T-cell (primary cell): ENCODE results near the gene UBR3. TPM values are rescaled to one million over a fixed set of nuclear protein-coding genes. Genes with fewer than 3 reads are reported as not detected.

ENCODE experiments used
- ATAC-seq, 4 experiments: fragments of 200-7000 bp in 3 of 4; fragments of 150-1000 bp in 1 of 4; cut with Tn5 transposase; replicated peaks in 1 of 4; 1 replicate in 3 of 4; 2 replicates in 1 of 4; pipeline ENCODE4 v1.10.0; 2021; ENCODE audit warnings: moderate library complexity in 3 of 4, mild to moderate bottlenecking in 2 of 4, moderate number of reproducible peaks in 1 of 4
- CTCF ChIA-PET, 2 donors: fragments of 300-600 bp; sonication (Branson Sonifier 250); formaldehyde crosslinking; loops; one replicate each; lab custom pipeline; 2022; ENCODE audit warnings: antibody characterized with exemption in 2 of 2; lab: Charles Lee
- POLR2A ChIA-PET, 2 donors: fragments of 300-600 bp; sonication (Branson Sonifier 250); formaldehyde crosslinking; loops; one replicate each; lab custom pipeline; 2022; ENCODE audit warnings: antibody characterized with exemption in 2 of 2; lab: Charles Lee
- DNase-seq, 35 experiments: peaks; one replicate each; pipeline versions ENCODE4 v3.0.0 to v3.0.0-alpha.2; 2013 to 2023
- H3K27ac ChIP-seq: one replicate; pipeline ENCODE4 v1.5.1; 2013; ENCODE audit warnings: low read length
- H3K27me3 ChIP-seq, 2 experiments: replicated peaks in 1 of 2; 1 replicate in 1 of 2; 2 replicates in 1 of 2; pipeline versions ENCODE4 v1.6.1 to v1.7.0; 2013; ENCODE audit warnings: low read length in 1 of 2, mixed read lengths in 1 of 2; ENCODE audit not compliant: control insufficient read depth in 2 of 2, insufficient read depth in 2 of 2; ENCODE audit errors: extremely low read depth in 1 of 2
- H3K36me3 ChIP-seq, 2 donors: 1 replicate in 1 of 2; 2 replicates in 1 of 2; pipeline versions ENCODE4 v1.6.1 to v1.7.0; 2013; ENCODE audit warnings: low read length in 1 of 2; ENCODE audit not compliant: control insufficient read depth in 2 of 2, insufficient read depth in 1 of 2; ENCODE audit errors: extremely low read depth in 1 of 2
- H3K4me1 ChIP-seq, 2 experiments: 1 replicate in 1 of 2; 2 replicates in 1 of 2; pipeline versions ENCODE4 v1.6.1 to v1.7.0; 2013; ENCODE audit warnings: low read length in 2 of 2, mixed read lengths in 1 of 2; ENCODE audit not compliant: insufficient read depth in 2 of 2, control insufficient read depth in 1 of 2; ENCODE audit errors: extremely low read depth in 1 of 2
- H3K4me3 ChIP-seq, 2 donors: 1 replicate in 1 of 2; 2 replicates in 1 of 2; pipeline versions ENCODE4 v1.5.1 to v1.7.0; 2013; ENCODE audit warnings: mild to moderate bottlenecking in 2 of 2, low read length in 1 of 2, moderate library complexity in 1 of 2; ENCODE audit not compliant: control insufficient read depth in 1 of 2; ENCODE audit errors: extremely low read depth in 1 of 2
- H3K9me3 ChIP-seq: 2 replicates; pipeline ENCODE4 v1.7.0; 2013
- H3K27ac Mint-ChIP-seq, 2 donors: one replicate each; pipeline ENCODE4 v1.8.0; 2020 to 2021; ENCODE audit warnings: mild to moderate bottlenecking in 2 of 2, mixed read lengths in 2 of 2
- H3K27me3 Mint-ChIP-seq, 2 donors: one replicate each; pipeline ENCODE4 v1.8.0; 2021 to 2022; ENCODE audit warnings: mixed read lengths in 2 of 2
- H3K36me3 Mint-ChIP-seq: one replicate; pipeline ENCODE4 v1.8.0; 2021; ENCODE audit warnings: mixed read lengths
- H3K4me1 Mint-ChIP-seq, 3 donors: one replicate each; pipeline ENCODE4 v1.8.0; 2020 to 2022; ENCODE audit warnings: mixed read lengths in 3 of 3, mild to moderate bottlenecking in 1 of 3
- H3K4me3 Mint-ChIP-seq, 3 donors: one replicate each; pipeline ENCODE4 v1.8.0; 2020 to 2022; ENCODE audit warnings: mild to moderate bottlenecking in 3 of 3, mixed read lengths in 3 of 3, moderate library complexity in 3 of 3
- H3K9me3 Mint-ChIP-seq, 3 donors: one replicate each; pipeline ENCODE4 v1.8.0; 2020 to 2022; ENCODE audit warnings: mixed read lengths in 3 of 3
- WGBS: methylation state at CpG from one replicate; pipeline ENCODE4 v1.1.5; 2013; ENCODE audit warnings: missing lambda C conversion rate; ENCODE audit not compliant: insufficient coverage; 5-methylcytosine and 5-hydroxymethylcytosine counted together
- total RNA-seq, 35 experiments: library from RNA in 6 of 35; stranded (reverse) in 6 of 35; fragments of 120-200 nt in 1 of 35; gene quantifications; one replicate each; pipeline versions ENCODE4 v1.2.1 to v1.2.4 and lab custom pipeline; 2013 to 2026

UBR3 gene
- total RNA-seq, 5 donors from 2014 or later (not counting 1 experiment from before 2014, with no cell fraction given): 28.6 to 49.9 (median 31.3) TPM

DNA sequence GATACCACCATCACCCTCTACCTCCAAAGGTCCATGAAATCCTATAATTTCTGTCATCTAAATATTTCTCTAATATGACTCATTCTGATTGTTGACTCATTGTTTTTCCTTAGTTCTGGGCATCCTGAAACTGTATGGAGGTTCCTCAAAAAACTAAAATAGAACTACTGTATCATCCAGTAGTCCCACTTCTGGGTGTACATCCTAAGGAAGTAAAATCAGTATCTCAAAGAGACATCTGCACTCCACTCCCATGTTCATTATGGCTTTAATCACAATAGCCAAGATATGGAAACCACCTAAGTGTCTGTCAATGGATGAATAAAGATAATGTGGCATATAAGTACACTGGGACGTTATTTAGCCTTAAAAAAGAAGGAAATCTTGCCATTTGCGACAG lies 224.9 kb downstream of the UBR3 start:
- Mint-ChIP-seq H3K36me3 (peaks cover 62% of the 10 kb centered on the region), H3K4me3 (no peak overlapping the region), H3K27ac (no peak overlapping the region), H3K27me3 (no peaks in the 10 kb centered on the region), H3K4me1 (no peaks in the 10 kb centered on the region), H3K9me3 (no peaks in the 10 kb centered on the region)
- Histone ChIP-seq H3K4me1 (no peaks in the 10 kb centered on the region), H3K9me3 (no peaks in the 10 kb centered on the region), H3K4me3 (no peak overlapping the region), H3K36me3 (peaks cover 7 to 13% of the 10 kb centered on the region in 2 donors), H3K27me3 (no peaks in the 10 kb centered on the region), H3K27ac (no peak overlapping the region)
- ATAC-seq (no peak), DNase-seq (no peak)
- ChIA-PET POLR2A (no interaction called here), CTCF (no interaction called here)
- no CpG with 5 or more reads among the region's 2 CpGs for WGBS

DNA sequence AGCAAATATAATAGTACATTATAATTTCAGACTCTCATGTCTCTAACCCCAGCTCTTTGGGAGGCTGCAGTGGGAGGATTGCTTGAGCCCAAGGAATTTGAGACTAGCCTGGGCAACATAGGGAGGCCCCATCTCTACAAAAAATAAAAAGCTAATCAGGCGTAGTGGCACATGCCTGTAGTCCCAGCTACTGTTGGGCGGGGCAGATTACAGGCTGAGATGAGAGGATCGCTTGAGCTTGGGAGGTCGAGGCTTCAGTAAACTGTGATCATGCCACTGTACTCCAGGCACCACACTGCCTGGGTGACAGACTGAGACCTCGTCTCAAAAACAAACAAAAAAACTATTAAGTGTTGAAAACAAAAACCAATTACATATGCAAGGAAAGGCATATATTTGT lies 227.7 kb downstream of the UBR3 start:
- 100% methylated on average over 3 of the region's 5 CpGs for WGBS
- Mint-ChIP-seq H3K27ac (no peak overlapping the region), H3K4me1 (no peaks in the 10 kb centered on the region), H3K36me3 (peaks cover 59% of the 10 kb centered on the region), H3K27me3 (no peaks in the 10 kb centered on the region), H3K9me3 (no peaks in the 10 kb centered on the region), H3K4me3 (no peak overlapping the region)
- no peaks in the 10 kb centered on the region for H3K27me3 ChIP-seq
- H3K4me1 ChIP-seq: no peaks in the 10 kb centered on the region
- ATAC-seq: no peak
- H3K27ac ChIP-seq: no peak overlapping the region
- POLR2A ChIA-PET: no interaction called here
- no peaks in the 10 kb centered on the region for H3K9me3 ChIP-seq
- DNase-seq: no peak
- CTCF ChIA-PET: no interaction called here
- H3K4me3 ChIP-seq: no peak overlapping the region
- peaks cover 7 to 25% of the 10 kb centered on the region in 2 donors for H3K36me3 ChIP-seq

DNA sequence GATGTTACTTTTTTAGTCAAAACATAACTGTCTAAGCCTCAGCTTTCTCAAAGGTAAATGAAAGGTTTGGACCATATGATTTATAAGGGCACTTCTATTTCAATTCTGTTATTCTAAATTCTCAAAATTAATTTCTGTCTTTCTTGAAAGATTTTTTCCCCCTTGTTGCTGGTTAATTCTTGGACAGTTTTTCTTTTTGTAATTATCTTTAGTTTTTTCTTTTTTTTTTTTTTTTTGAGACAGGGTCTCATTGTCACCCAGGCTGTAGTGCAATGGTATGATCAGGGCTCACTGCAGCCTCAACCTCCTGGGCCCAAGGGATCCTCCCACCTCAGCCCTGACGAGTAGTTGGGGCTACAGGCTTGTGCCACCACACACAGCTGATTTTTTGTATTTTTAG lies 229.6 kb downstream of the UBR3 start:
- Mint-ChIP-seq H3K4me1 (no peaks in the 10 kb centered on the region), H3K27ac (no peak overlapping the region), H3K36me3 (peaks cover 51% of the 10 kb centered on the region), H3K9me3 (no peaks in the 10 kb centered on the region), H3K27me3 (no peaks in the 10 kb centered on the region), H3K4me3 (peak overlapping the region in 1 of 3 donors; percentile 21)
- no peaks in the 10 kb centered on the region for H3K4me1 ChIP-seq
- ChIA-PET CTCF (no interaction called here), POLR2A (interaction anchor here in 1 of 2 donors (0.8 kb wide), 1 partner anchor 36 kb away, joined by 3 read pairs; no protein-coding TSS in a partner anchor)
- no peaks in the 10 kb centered on the region for H3K27me3 ChIP-seq
- peaks cover 4 to 34% of the 10 kb centered on the region in 2 donors for H3K36me3 ChIP-seq
- H3K27ac ChIP-seq: no peak overlapping the region
- DNase-seq (no peak), ATAC-seq (no peak)
- WGBS: no CpG with 5 or more reads among the region's 1 CpG
- no peak overlapping the region for H3K4me3 ChIP-seq
- no peaks in the 10 kb centered on the region for H3K9me3 ChIP-seq

DNA sequence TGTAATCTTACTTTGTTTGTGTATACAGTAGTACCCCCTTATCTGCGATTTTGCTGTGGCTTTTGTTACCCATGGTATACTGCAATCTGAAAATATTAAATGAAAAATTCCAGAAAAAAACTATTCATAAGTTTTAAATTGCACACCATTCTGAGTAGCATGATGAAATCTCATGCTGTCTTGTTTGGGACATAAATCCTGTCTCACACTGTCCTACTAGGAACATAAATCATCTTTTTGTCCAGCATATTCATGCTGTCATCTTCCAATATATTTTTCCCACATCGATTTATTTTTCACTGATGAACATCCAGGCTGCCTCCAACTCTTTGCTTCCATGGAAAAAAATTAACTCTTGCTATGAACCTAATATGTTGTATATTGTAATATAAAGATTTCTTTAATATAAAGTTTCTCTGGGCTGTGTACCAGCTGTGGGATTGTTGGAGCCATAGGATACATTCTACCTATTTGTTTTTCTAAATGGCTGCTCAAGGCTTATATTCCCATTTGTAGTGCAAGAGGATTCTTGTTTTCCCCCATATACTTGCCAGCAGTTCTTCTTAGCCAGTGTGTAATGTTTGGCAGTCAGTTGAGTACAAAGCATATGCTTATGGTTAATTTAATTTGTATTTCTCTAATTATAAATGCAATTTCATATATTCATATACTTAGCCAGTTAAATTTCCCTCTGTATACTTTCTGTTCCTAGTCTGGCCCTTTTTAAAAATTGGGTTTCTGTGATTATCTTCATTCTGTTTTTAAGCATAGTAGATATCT lies 236.4 kb downstream of the UBR3 start:
- Mint-ChIP-seq H3K27ac (no peak overlapping the region), H3K36me3 (peaks cover 48% of the 10 kb centered on the region), H3K4me3 (no peak overlapping the region), H3K4me1 (no peaks in the 10 kb centered on the region), H3K9me3 (peaks cover 0 to 7% (median 3%) of the 10 kb centered on the region in 3 donors), H3K27me3 (no peaks in the 10 kb centered on the region)
- DNase-seq (no peak), ATAC-seq (no peak)
- H3K27ac ChIP-seq: no peak overlapping the region
- H3K27me3 ChIP-seq: no peaks in the 10 kb centered on the region
- ChIA-PET CTCF (no interaction called here), POLR2A (interaction anchor here in 1 of 2 donors (0.7 kb wide), 1 partner anchor 488 kb away, joined by 3 read pairs; no protein-coding TSS in a partner anchor)
- no peak overlapping the region for H3K4me3 ChIP-seq
- peaks cover 0 to 24% of the 10 kb centered on the region in 2 donors for H3K36me3 ChIP-seq
- no CpG with 5 or more reads among the region's 2 CpGs for WGBS
- no peaks in the 10 kb centered on the region for H3K4me1 ChIP-seq
- no peaks in the 10 kb centered on the region for H3K9me3 ChIP-seq

DNA sequence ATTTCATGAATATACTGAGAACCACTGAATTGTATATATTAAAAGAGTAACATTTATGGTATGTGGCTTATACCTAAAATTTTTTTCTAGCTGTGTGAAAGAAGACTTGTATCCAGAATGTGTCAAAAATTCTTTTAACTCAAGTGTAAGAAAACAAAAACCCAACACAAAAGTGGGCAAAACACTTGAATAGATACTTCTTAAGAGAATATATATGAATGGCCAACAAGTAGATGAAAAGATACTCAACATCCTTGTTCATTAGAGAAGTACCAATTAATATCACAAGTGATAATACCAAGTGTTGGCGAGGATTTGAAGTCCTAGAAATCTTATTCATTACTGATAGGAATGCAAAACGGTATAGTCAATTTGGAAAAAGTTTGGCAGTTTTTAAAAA lies 243.5 kb downstream of the UBR3 start:
- H3K36me3 Mint-ChIP-seq: peaks cover 74% of the 10 kb centered on the region
- no peaks in the 10 kb centered on the region for H3K4me1 Mint-ChIP-seq
- Histone ChIP-seq H3K4me3 (no peak overlapping the region), H3K9me3 (peaks cover 8% of the 10 kb centered on the region), H3K27me3 (no peaks in the 10 kb centered on the region), H3K27ac (no peak overlapping the region), H3K4me1 (no peaks in the 10 kb centered on the region), H3K36me3 (peaks cover 5 to 15% of the 10 kb centered on the region in 2 donors)
- ATAC-seq: no peak
- H3K9me3 Mint-ChIP-seq: peaks cover 3 to 28% (median 17%) of the 10 kb centered on the region in 3 donors
- H3K4me3 Mint-ChIP-seq: no peak overlapping the region
- H3K27me3 Mint-ChIP-seq: no peaks in the 10 kb centered on the region
- ChIA-PET CTCF (no interaction called here), POLR2A (interaction anchor here in 1 of 2 donors (0.5 kb wide), 1 partner anchor 1359 kb away, joined by 3 read pairs; no protein-coding TSS in a partner anchor)
- no peak for DNase-seq
- WGBS: no CpG with 5 or more reads among the region's 2 CpGs
- H3K27ac Mint-ChIP-seq: no peak overlapping the region

DNA sequence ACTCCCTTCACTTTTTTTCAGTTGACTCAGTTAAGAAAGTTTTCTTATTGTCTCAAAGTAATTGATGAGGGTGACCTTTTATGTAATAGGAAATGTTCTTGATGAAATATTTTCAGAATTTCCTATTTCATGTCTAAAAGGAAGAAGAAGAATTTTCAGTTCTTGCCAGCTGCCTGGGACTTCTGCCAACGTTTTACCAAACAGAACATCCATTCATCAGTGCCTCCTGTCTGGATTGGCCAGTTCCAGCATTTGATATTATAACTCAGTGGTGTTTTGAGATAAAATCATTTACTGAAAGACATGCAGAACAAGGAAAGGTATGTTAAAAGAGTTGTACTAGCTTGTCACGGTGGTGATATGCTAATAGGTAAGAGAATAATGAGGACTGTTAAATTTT lies 246.0 kb downstream of the UBR3 start:
- no peaks in the 10 kb centered on the region for H3K27me3 ChIP-seq
- WGBS: no CpG with 5 or more reads among the region's 2 CpGs
- H3K27ac ChIP-seq: no peak overlapping the region
- peaks cover 86% of the 10 kb centered on the region for H3K36me3 Mint-ChIP-seq
- DNase-seq (no peak), ATAC-seq (no peak)
- H3K4me1 ChIP-seq: no peaks in the 10 kb centered on the region
- H3K9me3 ChIP-seq: peaks cover 8% of the 10 kb centered on the region
- H3K9me3 Mint-ChIP-seq: peaks cover 3 to 24% (median 17%) of the 10 kb centered on the region in 3 donors
- H3K4me3 ChIP-seq: no peak overlapping the region
- POLR2A ChIA-PET: no interaction called here
- CTCF ChIA-PET: no interaction called here
- no peaks in the 10 kb centered on the region for H3K27me3 Mint-ChIP-seq
- H3K36me3 ChIP-seq: peaks cover 5 to 11% of the 10 kb centered on the region in 2 donors
- no peak overlapping the region for H3K27ac Mint-ChIP-seq
- no peak overlapping the region for H3K4me3 Mint-ChIP-seq
- no peaks in the 10 kb centered on the region for H3K4me1 Mint-ChIP-seq
